ENCODE data around the gene SCARB1. TPM values are rescaled to one million over a fixed set of nuclear protein-coding genes. Genes with fewer than 3 reads are reported as not detected.

Gene SCARB1
- total RNA-seq, 1 experiment from 2014 or later = 359 TPM

DNA sequence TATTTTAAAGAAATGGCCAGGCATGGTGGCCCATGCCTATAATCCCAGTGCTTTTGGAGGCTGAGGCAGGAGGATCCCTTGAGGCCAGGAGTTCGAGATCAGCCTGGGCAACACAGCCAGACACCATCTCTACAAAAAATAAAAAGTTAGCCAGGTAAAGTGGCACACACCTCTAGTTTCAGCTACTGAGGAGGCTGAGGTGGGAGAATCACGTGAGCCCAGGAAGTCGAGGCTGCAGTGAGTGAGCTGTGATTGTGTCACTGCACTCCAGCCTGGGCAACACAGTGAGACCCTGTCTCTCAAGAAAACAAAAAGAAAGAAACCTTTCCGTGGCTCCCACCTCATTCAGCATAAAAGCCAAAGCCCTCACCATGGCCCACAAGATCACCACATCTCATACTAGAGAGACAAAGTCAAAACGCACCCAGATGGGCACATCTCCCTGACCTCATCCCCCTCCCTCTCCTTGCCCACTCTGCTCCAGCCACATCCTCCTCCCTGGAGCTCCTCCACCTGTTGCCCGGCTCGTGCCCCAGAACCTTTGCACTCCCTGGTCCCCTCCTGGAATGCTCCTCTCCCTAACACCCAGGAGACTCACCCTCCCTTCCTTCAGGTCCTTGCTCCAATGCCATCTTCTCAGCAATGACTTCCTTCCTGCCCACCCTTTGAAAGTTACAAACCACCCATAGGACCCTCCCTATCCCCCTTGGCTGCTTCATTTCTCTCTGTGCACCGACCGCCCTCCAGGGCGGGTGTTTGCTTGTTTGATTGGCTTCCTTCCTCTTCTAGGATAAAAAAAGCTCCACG is 4.8 kb upstream of the SCARB1 start:
- in situ Hi-C loops (cut with HindIII; ENCODE audit: low pct_unique_long_range_greater_than_20kb, low sequenced_read_pairs) = no loop called here
- Histone ChIP-seq H3K27ac (ENCODE audit: low read length) (no peak overlapping the region), H3K9me3 (ENCODE audit: control insufficient read depth, insufficient read depth, low read depth, low read length) (no peaks in the 10 kb centered on the region), H3K4me1 (ENCODE audit: control insufficient read depth, insufficient read depth, low read length) (peaks cover 6% of the 10 kb centered on the region), H3K36me3 (ENCODE audit: control insufficient read depth, insufficient read depth, low read length) (no peaks in the 10 kb centered on the region), H3K27me3 (ENCODE audit: control insufficient read depth, insufficient read depth, low read length) (no peaks in the 10 kb centered on the region), H3K4me3 (ENCODE audit: low read depth in 2 of 2, low read length in 2 of 2) (no peak overlapping the region)
- DNase-seq (ENCODE audit: low read depth, low spot score) (no peak), ATAC-seq (no peak)
- CTCF ChIA-PET = no interaction called here
- no TSS peak for BruUV-seq (replicated peaks)
- intact Hi-C loops (cut with micrococcal nuclease; ENCODE audit: unreplicated experiment) = no loop called here
- TF ChIP-seq POLR2AphosphoS5 (IDR thresholded peaks at IDR 0.05; ENCODE audit: low read depth, low read length) = no peak
- no peak for TF ChIP-seq TCF7L2 (IDR thresholded peaks at IDR 0.05; ENCODE audit: low read depth, low read length)
- no peak for TF ChIP-seq SIN3A (IDR thresholded peaks at IDR 0.05; ENCODE audit: borderline replicate concordance, insufficient read depth, low read depth, low read length)
- TF ChIP-seq, protein P1, sequence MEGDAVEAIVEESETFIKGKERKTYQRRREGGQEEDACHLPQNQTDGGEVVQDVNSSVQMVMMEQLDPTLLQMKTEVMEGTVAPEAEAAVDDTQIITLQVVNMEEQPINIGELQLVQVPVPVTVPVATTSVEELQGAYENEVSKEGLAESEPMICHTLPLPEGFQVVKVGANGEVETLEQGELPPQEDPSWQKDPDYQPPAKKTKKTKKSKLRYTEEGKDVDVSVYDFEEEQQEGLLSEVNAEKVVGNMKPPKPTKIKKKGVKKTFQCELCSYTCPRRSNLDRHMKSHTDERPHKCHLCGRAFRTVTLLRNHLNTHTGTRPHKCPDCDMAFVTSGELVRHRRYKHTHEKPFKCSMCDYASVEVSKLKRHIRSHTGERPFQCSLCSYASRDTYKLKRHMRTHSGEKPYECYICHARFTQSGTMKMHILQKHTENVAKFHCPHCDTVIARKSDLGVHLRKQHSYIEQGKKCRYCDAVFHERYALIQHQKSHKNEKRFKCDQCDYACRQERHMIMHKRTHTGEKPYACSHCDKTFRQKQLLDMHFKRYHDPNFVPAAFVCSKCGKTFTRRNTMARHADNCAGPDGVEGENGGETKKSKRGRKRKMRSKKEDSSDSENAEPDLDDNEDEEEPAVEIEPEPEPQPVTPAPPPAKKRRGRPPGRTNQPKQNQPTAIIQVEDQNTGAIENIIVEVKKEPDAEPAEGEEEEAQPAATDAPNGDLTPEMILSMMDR (IDR thresholded peaks at IDR 0.05) = no peak
- TF ChIP-seq REST (IDR thresholded peaks at IDR 0.05; ENCODE audit: insufficient read depth in 1 of 2, low read depth in 2 of 2, low read length in 1 of 2) = no peak
- POLR2A ChIA-PET = no interaction called here

DNA sequence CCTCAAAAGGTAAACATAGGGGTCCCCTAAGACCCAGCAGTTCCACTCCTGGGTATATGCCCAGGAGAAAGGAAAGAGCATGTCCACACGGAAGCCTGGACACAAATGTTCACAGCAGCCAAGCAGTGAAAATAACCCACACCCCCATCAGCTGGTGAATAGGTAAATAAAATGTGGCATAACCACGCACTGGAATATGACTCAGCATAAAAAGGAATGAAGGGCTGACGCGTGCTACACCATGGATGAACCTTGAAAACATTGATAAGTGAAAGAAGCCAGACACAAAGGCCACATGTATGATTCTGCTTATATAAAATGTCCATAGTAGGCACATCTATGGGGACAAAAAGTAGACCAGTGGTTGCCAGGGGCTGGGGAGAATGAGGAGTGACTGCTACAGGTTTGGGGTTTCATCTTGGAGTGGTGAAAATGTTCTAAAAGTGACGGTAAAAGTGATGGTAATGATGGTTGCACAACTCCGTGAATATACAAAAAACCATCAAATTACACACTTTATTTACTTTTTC is 3.8 kb upstream of the SCARB1 start:
- H3K36me3 ChIP-seq (ENCODE audit: control insufficient read depth, insufficient read depth, low read length) = no peaks in the 10 kb centered on the region
- CTCF ChIA-PET = no interaction called here
- H3K9me3 ChIP-seq (ENCODE audit: control insufficient read depth, insufficient read depth, low read depth, low read length) = no peaks in the 10 kb centered on the region
- no peaks in the 10 kb centered on the region for H3K27me3 ChIP-seq (ENCODE audit: control insufficient read depth, insufficient read depth, low read length)
- no peak for TF ChIP-seq TCF7L2 (IDR thresholded peaks at IDR 0.05; ENCODE audit: low read depth, low read length)
- TF ChIP-seq REST (IDR thresholded peaks at IDR 0.05; ENCODE audit: insufficient read depth in 1 of 2, low read depth in 2 of 2, low read length in 1 of 2) = no peak
- no peak for TF ChIP-seq SIN3A (IDR thresholded peaks at IDR 0.05; ENCODE audit: borderline replicate concordance, insufficient read depth, low read depth, low read length)
- TF ChIP-seq POLR2AphosphoS5 (IDR thresholded peaks at IDR 0.05; ENCODE audit: low read depth, low read length) = no peak
- TF ChIP-seq, protein P1 (IDR thresholded peaks at IDR 0.05) = no peak
- H3K27ac ChIP-seq (ENCODE audit: low read length) = no peak overlapping the region
- BruUV-seq (replicated peaks) = no TSS peak
- intact Hi-C loops (cut with micrococcal nuclease; ENCODE audit: unreplicated experiment) = no loop called here
- POLR2A ChIA-PET = no interaction called here
- in situ Hi-C loops (cut with HindIII; ENCODE audit: low pct_unique_long_range_greater_than_20kb, low sequenced_read_pairs) = no loop called here
- ATAC-seq (no peak), DNase-seq (ENCODE audit: low read depth, low spot score) (no peak)
- H3K4me1 ChIP-seq (ENCODE audit: control insufficient read depth, insufficient read depth, low read length) = peaks cover 7% of the 10 kb centered on the region
- H3K4me3 ChIP-seq (ENCODE audit: low read depth in 2 of 2, low read length in 2 of 2) = no peak overlapping the region

Data from Panc1 (cell line).